ENCODE measurements around the gene ST3GAL6. TPM values are rescaled to one million over a fixed set of nuclear protein-coding genes. Genes with fewer than 3 reads are reported as not detected.

ST3GAL6 gene
- total and polyA plus RNA-seq, 12 donors, result 27.3 to 92.9 (median 57.5) TPM

GRCh38 chr3:98786364-98787006, 23.3 kb downstream of the ST3GAL6 start:
- intact Hi-C loops (cut with DNase I), result loop anchor here in 3 of 10 donors (5.0 kb wide), 1 partner anchor 54 kb away; no protein-coding TSS in a partner anchor
- 65 to 76% methylated on average over 4 of the region's 4 CpGs for WGBS, 2 donors
- DNase-seq (no peak), ATAC-seq (peak in 3 of 8 donors; percentile 27 to 32 (median 30))
- peak overlapping the region in 9 of 10 donors; percentile 16 to 71 (median 39) for H3K27ac ChIP-seq
- H3K27me3 ChIP-seq, result no peaks in the 10 kb centered on the region
- peaks cover 4 to 60% (median 41%) of the 10 kb centered on the region in 9 donors for H3K4me1 ChIP-seq
- H3K36me3 ChIP-seq, result peaks cover 0 to 75% (median 0%) of the 10 kb centered on the region in 9 donors
- H3K4me3 ChIP-seq, result no peak overlapping the region
- no peak for TF ChIP-seq CTCF (IDR thresholded peaks at IDR 0.05)
- no peaks in the 10 kb centered on the region for H3K9me3 ChIP-seq

GRCh38 chr3:98787181-98787580, 24.0 kb downstream of the ST3GAL6 start:
- WGBS, 2 donors, result 24 to 54% methylated on average over 2 of the region's 2 CpGs
- no peaks in the 10 kb centered on the region for H3K9me3 ChIP-seq
- intact Hi-C loops (cut with DNase I), result loop anchor here in 3 of 10 donors (5.0 kb wide), 1 partner anchor 55 kb away; no protein-coding TSS in a partner anchor
- no peak for TF ChIP-seq CTCF (IDR thresholded peaks at IDR 0.05)
- H3K27me3 ChIP-seq, result no peaks in the 10 kb centered on the region
- DNase-seq (no peak), ATAC-seq (peak in 6 of 8 donors; percentile 50 to 73 (median 56))
- H3K4me1 ChIP-seq, result peaks cover 4 to 59% (median 41%) of the 10 kb centered on the region in 9 donors
- H3K27ac ChIP-seq, result peak overlapping the region in 6 of 10 donors; percentile 34 to 71 (median 56)
- H3K4me3 ChIP-seq, result no peak overlapping the region
- peaks cover 0 to 77% (median 0%) of the 10 kb centered on the region in 9 donors for H3K36me3 ChIP-seq

GRCh38 chr3:98788651-98789050, 25.5 kb downstream of the ST3GAL6 start:
- Histone ChIP-seq H3K27me3 (no peaks in the 10 kb centered on the region), H3K27ac (peak overlapping the region in 5 of 10 donors; percentile 37 to 71 (median 64)), H3K9me3 (no peaks in the 10 kb centered on the region), H3K36me3 (peaks cover 0 to 78% (median 0%) of the 10 kb centered on the region in 9 donors), H3K4me3 (no peak overlapping the region), H3K4me1 (peaks cover 4 to 53% (median 38%) of the 10 kb centered on the region in 9 donors)
- peak in 1 of 8 donors; percentile 25 for ATAC-seq
- no peak for TF ChIP-seq CTCF (IDR thresholded peaks at IDR 0.05)
- DNase-seq, result peak in 1 of 2 donors; percentile 26
- 30% methylated on average over 2 of the region's 2 CpGs for WGBS, 2 donors
- intact Hi-C loops (cut with DNase I), result loop anchor here in 3 of 10 donors (5.0 kb wide), 1 partner anchor 56 kb away; no protein-coding TSS in a partner anchor

- DNase-seq (no peak), ATAC-seq (no peak)
- no peaks in the 10 kb centered on the region for H3K9me3 ChIP-seq
- H3K36me3 ChIP-seq, result peaks cover 0 to 87% (median 16%) of the 10 kb centered on the region in 9 donors
- no peaks in the 10 kb centered on the region for H3K27me3 ChIP-seq
- H3K4me1 ChIP-seq, result peaks cover 4 to 24% (median 12%) of the 10 kb centered on the region in 9 donors
- no peak for TF ChIP-seq CTCF (IDR thresholded peaks at IDR 0.05)
- 81 to 89% methylated on average over 7 of the region's 7 CpGs for WGBS, 2 donors
- H3K4me3 ChIP-seq, result no peak overlapping the region
- intact Hi-C loops (cut with DNase I), result no loop called here
- H3K27ac ChIP-seq, result no peak overlapping the region
Measured at GRCh38 chr3:98791341-98792325, 28.5 kb downstream of the ST3GAL6 start.
